Naive B cell (primary cell): ENCODE results near the gene TIMM23B. TPM values are rescaled to one million over a fixed set of nuclear protein-coding genes. Genes with fewer than 3 reads are reported as not detected.
"Not testable (repeated sequence)": the region's sequence is repeated elsewhere in the genome, so short reads cannot be mapped to it uniquely, and the experiment has no call there.

Source experiments
- ATAC-seq, 2 donors: fragments of 150-1000 bp; cut with Tn5 transposase; 2 replicates each; pipeline ENCODE4 v1.10.0; 2021; ENCODE audit warnings: low read depth in 2 of 2, mild to moderate bottlenecking in 2 of 2, moderate library complexity in 2 of 2
- DNase-seq: peaks from one replicate; pipeline ENCODE4 v3.0.0; 2022
- H3K27ac Mint-ChIP-seq, 6 donors: one replicate each; pipeline ENCODE4 v1.8.0; 2020 to 2022; ENCODE audit warnings: mild to moderate bottlenecking in 6 of 6, mixed read lengths in 6 of 6, moderate library complexity in 5 of 6, inconsistent platforms in 2 of 6
- H3K27me3 Mint-ChIP-seq, 3 donors: one replicate each; pipeline ENCODE4 v1.8.0; 2021 to 2022; ENCODE audit warnings: mixed read lengths in 3 of 3, mild to moderate bottlenecking in 1 of 3
- H3K36me3 Mint-ChIP-seq, 2 donors: one replicate each; pipeline ENCODE4 v1.8.0; 2020 to 2022; ENCODE audit warnings: mixed read lengths in 2 of 2, inconsistent platforms in 1 of 2, mild to moderate bottlenecking in 1 of 2
- H3K4me1 Mint-ChIP-seq, 3 donors: one replicate each; pipeline ENCODE4 v1.8.0; 2020 to 2022; ENCODE audit warnings: mixed read lengths in 3 of 3, inconsistent platforms in 1 of 3, mild to moderate bottlenecking in 1 of 3, moderate library complexity in 1 of 3
- H3K4me3 Mint-ChIP-seq, 8 donors: one replicate each; pipeline ENCODE4 v1.8.0; 2020 to 2022; ENCODE audit warnings: mild to moderate bottlenecking in 8 of 8, mixed read lengths in 8 of 8, moderate library complexity in 8 of 8, inconsistent platforms in 2 of 8
- H3K9me3 Mint-ChIP-seq, 7 donors: one replicate each; pipeline ENCODE4 v1.8.0; 2020 to 2022; ENCODE audit warnings: mixed read lengths in 7 of 7, mild to moderate bottlenecking in 5 of 7, inconsistent platforms in 2 of 7, moderate library complexity in 1 of 7
- polyA plus RNA-seq, 6 donors: library from polyadenylated mRNA; unstranded; fragments of 300-500 nt; fragmentation: Illumina TruSeq; gene quantifications; one replicate each; pipeline ENCODE4 v1.2.3, GENCODE V29; 2021; ENCODE audit warnings: low read depth in 6 of 6

Gene TIMM23B
- polyA plus RNA-seq, 6 donors from 2014 or later, result 10.0 to 35.4 (median 15.1) TPM

GRCh38 chr10:50017646-50018045, 75.8 kb downstream of the TIMM23B start:
- H3K4me1 Mint-ChIP-seq, H3K4me3 Mint-ChIP-seq, H3K9me3 Mint-ChIP-seq, DNase-seq, H3K27me3 Mint-ChIP-seq, H3K36me3 Mint-ChIP-seq, H3K27ac Mint-ChIP-seq, ATAC-seq: not testable (repeated sequence)

GRCh38 chr10:50019279-50019678, 77.4 kb downstream of the TIMM23B start:
- peak overlapping the region in 1 of 6 donors; percentile 7 for H3K27ac Mint-ChIP-seq
- not testable (repeated sequence) for H3K36me3 Mint-ChIP-seq, ATAC-seq, DNase-seq, H3K9me3 Mint-ChIP-seq, H3K27me3 Mint-ChIP-seq, H3K4me1 Mint-ChIP-seq, H3K4me3 Mint-ChIP-seq

GRCh38 chr10:50020451-50021024, 78.7 kb downstream of the TIMM23B start:
- H3K4me1 Mint-ChIP-seq, ATAC-seq, H3K9me3 Mint-ChIP-seq, H3K27ac Mint-ChIP-seq, DNase-seq, H3K36me3 Mint-ChIP-seq: not testable (repeated sequence)
- Mint-ChIP-seq H3K27me3 (peaks cover 3 to 22% (median 18%) of the 10 kb centered on the region in 3 donors), H3K4me3 (peak overlapping the region in 1 of 8 donors; percentile 35)

GRCh38 chr10:50021646-50022045, 79.8 kb downstream of the TIMM23B start:
- no peak for ATAC-seq
- Mint-ChIP-seq H3K36me3 (no peaks in the 10 kb centered on the region), H3K9me3 (no peaks in the 10 kb centered on the region), H3K4me3 (no peak overlapping the region), H3K4me1 (no peaks in the 10 kb centered on the region), H3K27ac (no peak overlapping the region), H3K27me3 (peaks cover 12 to 33% (median 30%) of the 10 kb centered on the region in 3 donors)
- no peak for DNase-seq

Other genes starting within 250 kb of the TIMM23B start
- not detected for gene OGDHL, start 179.7 kb upstream of the TIMM23B start, polyA plus RNA-seq
- gene PARG, start within 50 bp of the TIMM23B start, polyA plus RNA-seq, result 10 to 100 TPM in 3 of 6 donors, 1 to 10 TPM in 3; 4.3 to 18.9 (median 10.8) TPM
- 1 to 10 TPM in 3 of 6 donors, under 1 TPM in 3; 0.36 to 3.3 (median 1.2) TPM for gene AGAP6, start 46.4 kb downstream of the TIMM23B start, polyA plus RNA-seq
- 10 to 100 TPM; 15.3 to 36.2 (median 20.6) TPM for gene WASHC2A, start 125.9 kb downstream of the TIMM23B start, polyA plus RNA-seq